Smooth muscle cell (in vitro differentiated cells): ENCODE data around the gene INPP5B. TPM values are rescaled to one million over a fixed set of nuclear protein-coding genes. Genes with fewer than 3 reads are reported as not detected.

Experiments used
- DNase-seq: peaks from one replicate; lab custom pipeline; 2025; ENCODE audit not compliant: unreplicated experiment; lab: John Stamatoyannopoulos, UW
- H2AFZ ChIP-seq: fragments of 200-600 bp; sonication (generic); 2 replicates; pipeline ENCODE4 v1.6.0; 2016; ENCODE audit warnings: antibody characterized with exemption, low read depth, mild to moderate bottlenecking
- H3F3A ChIP-seq: fragments of 200-600 bp; sonication (generic); 2 replicates; pipeline ENCODE4 v1.6.0; 2017; ENCODE audit warnings: antibody characterized with exemption, low read depth
- H3K27ac ChIP-seq: fragments of 200-600 bp; sonication (generic); 2 replicates; pipeline ENCODE4 v1.5.1; 2016; ENCODE audit warnings: low read depth, mild to moderate bottlenecking
- H3K27me3 ChIP-seq: fragments of 200-600 bp; sonication (generic); 2 replicates; pipeline ENCODE4 v1.6.1; 2016; ENCODE audit warnings: low read depth, mild to moderate bottlenecking
- H3K36me3 ChIP-seq: fragments of 200-600 bp; sonication (generic); 2 replicates; pipeline ENCODE4 v1.5.1; 2016; ENCODE audit warnings: low read depth
- H3K4me1 ChIP-seq: fragments of 200-600 bp; sonication (generic); 2 replicates; pipeline ENCODE4 v1.5.1; 2016; ENCODE audit warnings: low read depth
- H3K4me2 ChIP-seq: fragments of 200-600 bp; sonication (generic); 2 replicates; pipeline ENCODE4 v1.6.0; 2016; ENCODE audit warnings: mild to moderate bottlenecking
- H3K4me3 ChIP-seq: fragments of 200-600 bp; sonication (generic); 2 replicates; pipeline ENCODE4 v1.5.1; 2016; ENCODE audit warnings: mild to moderate bottlenecking
- H3K79me2 ChIP-seq: fragments of 200-600 bp; sonication (generic); 2 replicates; pipeline ENCODE4 v1.6.0; 2016; ENCODE audit warnings: low read depth, mild to moderate bottlenecking
- H3K9ac ChIP-seq: fragments of 200-600 bp; sonication (generic); 2 replicates; pipeline ENCODE4 v1.6.0; 2016; ENCODE audit warnings: low read depth
- H3K9me3 ChIP-seq: fragments of 200-600 bp; sonication (generic); replicated peaks from 2 replicates; pipeline ENCODE4 v1.5.1; 2016; ENCODE audit warnings: low read depth
- H4K20me1 ChIP-seq: fragments of 200-600 bp; sonication (generic); 2 replicates; pipeline ENCODE4 v1.6.0; 2016; ENCODE audit warnings: low read depth
- CTCF ChIP-seq: fragments of 200-600 bp; sonication (generic); IDR thresholded peaks from 2 replicates; pipeline ENCODE4 v1.5.1; 2017; ENCODE audit warnings: borderline replicate concordance, mild to moderate bottlenecking, antibody characterized with exemption; ENCODE audit not compliant: insufficient read depth, poor library complexity, severe bottlenecking
- WGBS: methylation state at CpG from one replicate; pipeline ENCODE4 v1.1.7; 2016; ENCODE audit warnings: low lambda C conversion rate; 5-methylcytosine and 5-hydroxymethylcytosine counted together
- polyA plus RNA-seq: library from polyadenylated mRNA; unstranded; fragments of >200 nt; fragmentation: Nextera tagmentation; extraction: Ambion mirVana; gene quantifications from 2 replicates; pipeline ENCODE4 v1.2.1, GENCODE V29; 2016
- total RNA-seq: library from RNA; depleted of rRNA; stranded (reverse); fragments of >200 nt; gene quantifications from 2 replicates; pipeline ENCODE4 v1.2.3, GENCODE V29; 2014

The INPP5B gene
- total and polyA plus RNA-seq, 2 experiments from 2014 or later, result 6.7 to 11.0 TPM

- Histone ChIP-seq H3K27me3 (no peaks in the 10 kb centered on the region), H3K4me2 (no peak overlapping the region), H3K9me3 (no peaks in the 10 kb centered on the region), H2AFZ (no peak overlapping the region), H3F3A (no peaks in the 10 kb centered on the region), H3K9ac (peak overlapping the region; percentile 22), H3K4me1 (no peaks in the 10 kb centered on the region), H3K4me3 (no peak overlapping the region), H3K36me3 (peaks cover 10% of the 10 kb centered on the region), H3K27ac (peak overlapping the region; percentile 67), H4K20me1 (no peaks in the 10 kb centered on the region), H3K79me2 (no peaks in the 10 kb centered on the region)
- 66% methylated on average over 2 of the region's 2 CpGs for WGBS
- DNase-seq, result no peak
- no peak for TF ChIP-seq CTCF
Observed at GRCh38 chr1:37958690-37959089, 11.8 kb upstream of the INPP5B start.

DNA sequence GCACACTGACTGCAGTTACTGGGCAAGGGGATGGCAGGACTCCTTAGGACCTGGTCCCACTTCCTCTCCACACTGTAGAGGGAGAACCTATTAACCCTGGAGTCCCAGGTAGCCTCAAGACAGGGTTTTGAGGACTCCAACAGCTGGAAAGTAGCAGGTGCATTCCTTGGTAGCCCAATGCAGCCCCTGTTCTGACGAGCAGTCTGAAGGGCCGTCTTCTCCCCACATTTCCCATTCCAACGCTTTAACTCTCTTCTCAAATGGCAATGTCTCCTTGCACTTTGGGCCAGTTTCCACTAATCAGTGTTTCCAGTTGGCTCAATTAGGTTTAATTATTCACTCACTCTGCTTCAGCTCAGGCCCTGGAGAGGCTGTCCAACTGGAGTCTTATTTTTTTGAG lies 8.8 kb upstream of the INPP5B start:
- no peak for TF ChIP-seq CTCF
- Histone ChIP-seq H3K4me1 (no peaks in the 10 kb centered on the region), H3K9me3 (no peaks in the 10 kb centered on the region), H3K4me3 (no peak overlapping the region), H3K4me2 (no peak overlapping the region), H3K36me3 (peaks cover 4% of the 10 kb centered on the region), H3K27me3 (no peaks in the 10 kb centered on the region), H2AFZ (no peak overlapping the region), H3K27ac (no peak overlapping the region), H3K79me2 (no peaks in the 10 kb centered on the region), H3K9ac (no peak overlapping the region), H4K20me1 (no peaks in the 10 kb centered on the region), H3F3A (no peaks in the 10 kb centered on the region)
- 91% methylated on average over 3 of the region's 3 CpGs for WGBS
- no peak for DNase-seq

DNA sequence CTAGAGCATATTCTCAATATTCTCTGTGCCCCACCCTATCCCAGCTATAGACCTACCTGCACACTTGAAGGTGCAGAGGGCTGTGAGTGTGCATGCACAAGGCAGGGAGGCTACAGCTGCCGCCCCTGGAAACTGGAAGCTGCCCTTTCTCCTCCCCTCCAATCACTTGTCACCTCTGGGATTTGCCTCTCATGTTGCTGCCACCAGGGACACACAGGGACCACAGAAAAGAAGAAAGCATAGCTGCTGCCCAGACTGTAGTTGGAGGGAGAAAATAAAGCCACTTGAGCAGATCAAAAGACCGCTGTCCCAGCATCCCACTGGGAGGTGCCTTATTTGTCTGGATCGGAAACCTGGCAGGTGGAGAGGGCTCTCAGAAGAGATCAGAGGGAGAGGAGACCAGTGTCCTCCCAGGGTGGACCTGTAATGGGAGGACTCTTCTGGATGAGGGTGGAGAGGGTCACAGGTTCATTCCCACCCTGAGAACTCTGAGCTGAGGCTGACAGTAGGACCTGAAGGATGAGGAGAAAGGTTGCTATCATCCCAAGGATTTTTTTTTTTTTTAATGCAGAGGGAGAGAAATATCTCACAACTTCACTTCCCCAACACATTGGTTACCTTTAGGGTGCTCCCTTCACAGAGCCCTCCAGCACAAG lies 7.6 kb upstream of the INPP5B start:
- H3F3A ChIP-seq, result no peaks in the 10 kb centered on the region
- H4K20me1 ChIP-seq, result no peaks in the 10 kb centered on the region
- no peaks in the 10 kb centered on the region for H3K79me2 ChIP-seq
- no peak overlapping the region for H3K27ac ChIP-seq
- no peak for TF ChIP-seq CTCF
- no peak overlapping the region for H3K4me3 ChIP-seq
- no peaks in the 10 kb centered on the region for H3K9me3 ChIP-seq
- no peak overlapping the region for H3K9ac ChIP-seq
- H3K4me2 ChIP-seq, result no peak overlapping the region
- no peaks in the 10 kb centered on the region for H3K27me3 ChIP-seq
- H3K36me3 ChIP-seq, result peaks cover 4% of the 10 kb centered on the region
- 78% methylated on average over 3 of the region's 3 CpGs for WGBS
- no peak overlapping the region for H2AFZ ChIP-seq
- H3K4me1 ChIP-seq, result no peaks in the 10 kb centered on the region
- no peak for DNase-seq

DNA sequence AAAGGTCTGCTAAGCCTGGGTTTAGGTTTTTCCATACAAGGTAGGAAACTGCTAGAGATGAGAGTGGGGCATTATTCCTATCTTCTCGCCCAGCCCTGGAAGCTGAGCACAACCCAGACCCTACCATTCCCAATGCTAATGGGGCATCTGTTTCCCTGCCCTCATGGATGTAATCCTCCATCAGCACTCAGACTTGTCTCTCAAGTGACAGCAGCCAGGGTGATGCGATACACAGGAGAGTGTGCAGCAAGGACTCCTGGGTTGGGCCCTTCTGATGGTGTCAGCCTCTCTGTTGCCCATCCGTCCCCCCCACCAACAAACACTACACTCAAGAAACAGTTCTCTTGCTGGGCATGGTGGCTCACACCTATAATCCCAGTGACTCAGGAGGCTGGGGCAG lies 5.9 kb upstream of the INPP5B start:
- no peaks in the 10 kb centered on the region for H3K4me1 ChIP-seq
- whole genome bisulfite sequencing, result 63% methylated on average over 3 of the region's 3 CpGs
- no peak overlapping the region for H3K4me2 ChIP-seq
- no peaks in the 10 kb centered on the region for H3K79me2 ChIP-seq
- TF ChIP-seq CTCF, result no peak
- no peak overlapping the region for H3K4me3 ChIP-seq
- no peak overlapping the region for H2AFZ ChIP-seq
- no peaks in the 10 kb centered on the region for H3F3A ChIP-seq
- H3K9ac ChIP-seq, result no peak overlapping the region
- H3K9me3 ChIP-seq, result no peaks in the 10 kb centered on the region
- H3K36me3 ChIP-seq, result no peaks in the 10 kb centered on the region
- H4K20me1 ChIP-seq, result no peaks in the 10 kb centered on the region
- H3K27me3 ChIP-seq, result no peaks in the 10 kb centered on the region
- DNase-seq, result no peak
- H3K27ac ChIP-seq, result no peak overlapping the region
